HepG2 (cell line): ENCODE data around the gene HELZ2. TPM values are rescaled to one million over a fixed set of nuclear protein-coding genes. Genes with fewer than 3 reads are reported as not detected.

Experiments used
- AGO1 ChIP-seq: fragments of 200-400 bp; formaldehyde crosslinking; IDR thresholded peaks from 2 replicates; pipeline ENCODE4 v1.6.1; 2017; ENCODE audit warnings: mild to moderate bottlenecking, low read depth, low read length, moderate library complexity; ENCODE audit not compliant: poor library complexity, severe bottlenecking
- ATF1 ChIP-seq: IDR thresholded peaks from 2 replicates; pipeline ENCODE4 v1.6.1; 2016; ENCODE audit warnings: mild to moderate bottlenecking, control low read depth
- CCDC6 ChIP-seq: sonication (generic); formaldehyde crosslinking; IDR thresholded peaks from 2 replicates; pipeline ENCODE4 v1.8.1; 2022; ENCODE audit warnings: mild to moderate bottlenecking, missing genetic modification reagents, moderate library complexity
- FOXO1 ChIP-seq: sonication (generic); formaldehyde crosslinking; IDR thresholded peaks from 2 replicates; pipeline ENCODE4 v1.4.0; 2020; ENCODE audit warnings: missing genetic modification reagents
- HDAC6 ChIP-seq: fragments of 200-600 bp; sonication (generic); IDR thresholded peaks from 2 replicates; pipeline ENCODE4 v1.7.0; 2017; ENCODE audit warnings: mild to moderate bottlenecking, antibody characterized with exemption, low read length, low read depth
- KDM5B ChIP-seq: sonication (generic); formaldehyde crosslinking; IDR thresholded peaks from 2 replicates; pipeline ENCODE4 v1.4.0; 2020; ENCODE audit warnings: missing genetic modification reagents, mild to moderate bottlenecking, borderline replicate concordance
- MAZ ChIP-seq, 2 experiments: sonication (generic) in 1 of 2; formaldehyde crosslinking in 1 of 2; IDR thresholded peaks; 2 replicates each; pipeline versions ENCODE4 v1.5.0 to v1.6.1; 2012 to 2020; ENCODE audit warnings: low read depth in 2 of 2, mild to moderate bottlenecking in 2 of 2, borderline replicate concordance in 1 of 2, improper control_type of control experiment in 1 of 2, low read length in 1 of 2, missing genetic modification reagents in 1 of 2, moderate library complexity in 1 of 2
- MED8 ChIP-seq: sonication (generic); formaldehyde crosslinking; IDR thresholded peaks from 2 replicates; pipeline ENCODE4 v1.8.1; 2023; ENCODE audit warnings: mild to moderate bottlenecking, missing genetic modification reagents; ENCODE audit not compliant: insufficient replicate concordance
- MYC ChIP-seq: sonication (generic); formaldehyde crosslinking; IDR thresholded peaks from 2 replicates; pipeline ENCODE4 v1.9.0; 2021; ENCODE audit warnings: missing genetic modification reagents, borderline replicate concordance
- MYPOP ChIP-seq: sonication (generic); formaldehyde crosslinking; IDR thresholded peaks from 2 replicates; pipeline ENCODE4 v1.8.1; 2023; ENCODE audit warnings: mild to moderate bottlenecking, moderate library complexity, missing genetic modification reagents
- NFATC3 ChIP-seq: sonication (generic); formaldehyde crosslinking; IDR thresholded peaks from 2 replicates; pipeline ENCODE4 v1.5.1; 2020; ENCODE audit warnings: mild to moderate bottlenecking, missing genetic modification reagents
- NFE2L1 ChIP-seq: sonication (generic); formaldehyde crosslinking; IDR thresholded peaks from 2 replicates; pipeline ENCODE4 v1.4.0; 2020; ENCODE audit warnings: missing genetic modification reagents, mild to moderate bottlenecking, borderline replicate concordance
- NR2F1 ChIP-seq, 2 experiments: fragments of 450-650 bp in 1 of 2; formaldehyde crosslinking in 1 of 2; IDR thresholded peaks; 2 replicates each; pipeline versions ENCODE4 v1.5.0 to v1.6.1; 2016 to 2020; ENCODE audit warnings: mild to moderate bottlenecking in 1 of 2, missing compliant biosample characterization in 1 of 2, missing genetic modification reagents in 1 of 2, moderate library complexity in 1 of 2
- POLR2G ChIP-seq: fragments of 200-400 bp; formaldehyde crosslinking; IDR thresholded peaks from 2 replicates; pipeline ENCODE4 v1.6.1; 2018; ENCODE audit warnings: mild to moderate bottlenecking, low read depth, low read length, moderate library complexity
- RAD21 ChIP-seq: fragments of 450-650 bp; formaldehyde crosslinking; IDR thresholded peaks from 2 replicates; pipeline ENCODE4 v1.5.0; 2020; ENCODE audit warnings: mild to moderate bottlenecking
- RBM22 ChIP-seq: fragments of 200-400 bp; formaldehyde crosslinking; optimal IDR thresholded peaks from 2 replicates; pipeline ENCODE3; 2017; ENCODE audit warnings: mild to moderate bottlenecking, low read length, moderate library complexity
- REPIN1 ChIP-seq: sonication (generic); formaldehyde crosslinking; IDR thresholded peaks from 2 replicates; pipeline ENCODE4 v1.8.0; 2022; ENCODE audit warnings: missing genetic modification reagents, low read depth, mild to moderate bottlenecking, borderline replicate concordance
- ZBTB37 ChIP-seq: sonication (generic); formaldehyde crosslinking; IDR thresholded peaks from 2 replicates; pipeline ENCODE4 v1.4.0; 2020; ENCODE audit warnings: mild to moderate bottlenecking, missing genetic modification reagents
- ZNF296 ChIP-seq: sonication (generic); formaldehyde crosslinking; conservative IDR thresholded peaks from 2 replicates; pipeline ENCODE4 v1.5.0; 2020; ENCODE audit warnings: mild to moderate bottlenecking, missing genetic modification reagents
- ZNF34 ChIP-seq: sonication (generic); formaldehyde crosslinking; IDR thresholded peaks from 2 replicates; pipeline ENCODE4 v1.4.0; 2020; ENCODE audit warnings: mild to moderate bottlenecking, missing genetic modification reagents, borderline replicate concordance
- ZNF362 ChIP-seq: sonication (generic); formaldehyde crosslinking; IDR thresholded peaks from 2 replicates; pipeline ENCODE4 v1.4.0; 2020; ENCODE audit warnings: missing genetic modification reagents, mild to moderate bottlenecking, borderline replicate concordance
- ZNF776 ChIP-seq: sonication (generic); formaldehyde crosslinking; IDR thresholded peaks from 2 replicates; pipeline ENCODE4 v1.4.0; 2020; ENCODE audit warnings: mild to moderate bottlenecking, missing genetic modification reagents
- ZNF788 ChIP-seq: sonication (generic); formaldehyde crosslinking; IDR thresholded peaks from 2 replicates; pipeline ENCODE4 v1.5.0; 2020; ENCODE audit warnings: mild to moderate bottlenecking, missing genetic modification reagents, borderline replicate concordance
- polyA plus RNA-seq, 8 experiments: library from polyadenylated mRNA; depleted of rRNA in 3 of 8; stranded (reverse) in 7 of 8; unstranded in 1 of 8; fragments of >200 nt; fragmentation: Illumina TruSeq in 4 of 8; extraction: Trizol in 4 of 8; gene quantifications; 2 replicates each; pipeline versions ENCODE4 v1.2.1 to v1.2.3, GENCODE V29; 2011 to 2016; ENCODE audit warnings: low read depth in 4 of 8, missing spikeins in 1 of 8, mixed read lengths in 1 of 8; ENCODE audit not compliant: insufficient read depth in 1 of 8
- total RNA-seq, 5 experiments: library from RNA; depleted of rRNA; stranded (reverse); fragments of >200 nt; fragmentation: Illumina TruSeq; extraction: Trizol; gene quantifications; 2 replicates each; pipeline ENCODE4 v1.2.3, GENCODE V29; 2016; ENCODE audit warnings: low read depth in 1 of 5

The HELZ2 gene
- total and polyA plus RNA-seq, 2 of the 13 experiments (the other 11 are each of a cell fraction or from before 2014, with no cell fraction given) = 9.6 to 10.1 TPM

- TF ChIP-seq POLR2G = 0 out of 2 replicates have a peak, but pooled peaks have one; percentile 12
- TF ChIP-seq NFATC3 (CRISPR knock-in tag) = 0 out of 2 replicates have a peak, but pooled peaks have one; percentile 53
- 0 out of 2 replicates have a peak, but pooled peaks have one; percentile 13 for TF ChIP-seq MYPOP (CRISPR knock-in tag)
- TF ChIP-seq HDAC6 = no peak
- TF ChIP-seq ATF1 = no peak
- TF ChIP-seq RAD21 (CRISPR knock-in tag) = no peak
- 0 out of 2 replicates have a peak, but pooled peaks have one; percentile 3 for TF ChIP-seq MAZ (IDR thresholded peaks at IDR 0.05; ENCODE audit: borderline replicate concordance, low read depth, low read length)
- 0 out of 2 replicates have a peak, but pooled peaks have one; percentile 1 for TF ChIP-seq MAZ (CRISPR knock-in tag; IDR thresholded peaks at IDR 0.05; ENCODE audit: low read depth)
- TF ChIP-seq RBM22 = no peak
- peak; percentile 23; the same call in 1 of the 2 replicates for TF ChIP-seq ZNF776 (CRISPR knock-in tag)
- TF ChIP-seq KDM5B = peak; percentile 29; the same call in 1 of the 2 replicates
- 0 out of 2 replicates have a peak, but pooled peaks have one; percentile 45 for TF ChIP-seq NFE2L1 (CRISPR knock-in tag)
- TF ChIP-seq CCDC6 (CRISPR knock-in tag) = no peak
- no peak for TF ChIP-seq ZNF362
- TF ChIP-seq MYC = 0 out of 2 replicates have a peak, but pooled peaks have one; percentile 2
- TF ChIP-seq FOXO1 (CRISPR knock-in tag) = no peak
- peak; percentile 19 for TF ChIP-seq MED8 (CRISPR knock-in tag)
- peak; percentile 81; the same call in 1 of the 2 replicates for TF ChIP-seq ZNF296 (CRISPR knock-in tag)
- TF ChIP-seq ZBTB37 (CRISPR knock-in tag) = 0 out of 2 replicates have a peak, but pooled peaks have one; percentile 7
- 0 out of 2 replicates have a peak, but pooled peaks have one; percentile 39 for TF ChIP-seq REPIN1 (CRISPR knock-in tag)
- TF ChIP-seq AGO1 = peak; percentile 40
- TF ChIP-seq ZNF788 (CRISPR knock-in tag) = 0 out of 2 replicates have a peak, but pooled peaks have one; percentile 6
- TF ChIP-seq ZNF34 (CRISPR knock-in tag) = 0 out of 2 replicates have a peak, but pooled peaks have one; percentile 1
- TF ChIP-seq NR2F1 (CRISPR knock-in tag; IDR thresholded peaks at IDR 0.05) = no peak
Observed at GRCh38 chr20:63556873-63557478, 17.1 kb downstream of the HELZ2 start (continued).
